Measurements from ENCODE around the gene DCBLD1. TPM values are rescaled to one million over a fixed set of nuclear protein-coding genes. Genes with fewer than 3 reads are reported as not detected.

DCBLD1 gene
- total RNA-seq, 1 experiment from 2014 or later, result 11.2 TPM

- TF ChIP-seq GABPB1 (CRISPR knock-in tag; IDR thresholded peaks at IDR 0.05) (no peak), NFYB (CRISPR knock-in tag; conservative IDR thresholded peaks at IDR 0.05; ENCODE audit: low read depth) (no peak), FOXP1 (CRISPR knock-in tag; IDR thresholded peaks at IDR 0.05; ENCODE audit: borderline replicate concordance) (no peak), FOXK1 (CRISPR knock-in tag; IDR thresholded peaks at IDR 0.05) (no peak), ARID4B (CRISPR knock-in tag; IDR thresholded peaks at IDR 0.05; ENCODE audit: borderline replicate concordance) (no peak), KAT7 (CRISPR knock-in tag; IDR thresholded peaks at IDR 0.05; ENCODE audit: borderline replicate concordance) (no peak), ZBTB21 (CRISPR knock-in tag; IDR thresholded peaks at IDR 0.05; ENCODE audit: borderline replicate concordance) (no peak), ERG (CRISPR knock-in tag; IDR thresholded peaks at IDR 0.05) (no peak), ZNF532 (CRISPR knock-in tag; IDR thresholded peaks at IDR 0.05; ENCODE audit: borderline replicate concordance) (no peak), MLX (CRISPR knock-in tag; IDR thresholded peaks at IDR 0.05) (no peak), PRRX2 (CRISPR knock-in tag; IDR thresholded peaks at IDR 0.05) (no peak), AR (CRISPR knock-in tag; IDR thresholded peaks at IDR 0.05) (no peak), ZNF281 (CRISPR knock-in tag; IDR thresholded peaks at IDR 0.05) (no peak), ATF3 (CRISPR knock-in tag; conservative IDR thresholded peaks at IDR 0.05) (no peak), E2F1 (CRISPR knock-in tag; IDR thresholded peaks at IDR 0.05) (no peak), EMX1 (CRISPR knock-in tag; IDR thresholded peaks at IDR 0.05) (no peak), TEAD4 (CRISPR knock-in tag; IDR thresholded peaks at IDR 0.05) (no peak)
- peaks cover 16% of the 10 kb centered on the region for H3K9me3 Mint-ChIP-seq
- peaks cover 14% of the 10 kb centered on the region for H3K36me3 Mint-ChIP-seq
Measured at GRCh38 chr6:117512987-117513573, 30.6 kb downstream of the DCBLD1 start.

More at GRCh38 chr6:117512987-117513573, 30.6 kb downstream of the DCBLD1 start:
- H3K27ac Mint-ChIP-seq, result no peak overlapping the region
- POLR2A ChIA-PET, result no interaction called here
- H3K4me1 Mint-ChIP-seq, result peaks cover 17% of the 10 kb centered on the region
- peak; percentile 70 for ATAC-seq
- H3K27me3 Mint-ChIP-seq (ENCODE audit: low read depth), result no peaks in the 10 kb centered on the region
- DNase-seq (ENCODE audit: low spot score), result no peak
- no peak overlapping the region for H3K4me3 Mint-ChIP-seq
- CTCF ChIA-PET, result no interaction called here
